Activated CD8-positive, alpha-beta memory T cell treated with anti-CD3 and anti-CD28 coated beads for 1 hour (primary cell): ENCODE data around the gene ELP1.

ENCODE experiments used
- DNase-seq, 2 donors: peaks; one replicate each; pipeline ENCODE4 v3.0.0-alpha.2; 2020; ENCODE audit warnings: low read depth in 1 of 2; ENCODE audit errors: extremely low read depth in 1 of 2

ELP1 gene

DNA sequence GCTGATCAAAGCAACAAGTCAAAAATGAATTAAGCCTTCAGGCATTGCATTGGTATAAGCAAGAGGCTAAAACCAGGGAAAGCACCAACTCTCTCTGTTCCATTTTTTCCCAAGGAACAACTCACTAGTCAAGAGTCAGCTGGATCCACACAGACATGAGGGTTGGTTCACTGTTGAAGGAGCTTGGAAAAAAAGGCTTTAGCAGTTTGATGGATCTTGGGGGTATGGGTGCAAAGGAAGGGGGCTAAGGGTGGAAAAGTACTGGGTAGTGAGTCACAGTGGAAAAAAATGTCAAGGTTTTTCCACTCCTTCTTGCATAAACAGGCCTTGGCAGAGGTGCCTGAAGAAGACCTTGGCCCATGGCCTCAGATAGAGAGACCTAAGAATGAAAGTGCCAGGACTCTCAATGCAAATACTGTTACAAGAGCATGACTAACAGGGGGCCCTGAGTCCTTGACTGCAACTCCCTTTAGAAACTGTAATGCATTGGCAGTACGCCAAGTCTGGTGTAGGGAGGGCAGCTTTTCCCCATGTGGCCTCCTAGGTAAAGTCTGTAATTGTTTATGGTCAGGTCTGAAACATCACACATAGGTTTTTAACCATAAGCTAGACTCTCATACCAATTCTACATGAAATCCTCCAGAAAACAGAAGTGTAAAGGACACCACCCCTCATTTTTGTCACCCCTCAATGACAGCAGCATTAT is 48.1 kb downstream of the ELP1 start:
- DNase-seq = no peak

DNA sequence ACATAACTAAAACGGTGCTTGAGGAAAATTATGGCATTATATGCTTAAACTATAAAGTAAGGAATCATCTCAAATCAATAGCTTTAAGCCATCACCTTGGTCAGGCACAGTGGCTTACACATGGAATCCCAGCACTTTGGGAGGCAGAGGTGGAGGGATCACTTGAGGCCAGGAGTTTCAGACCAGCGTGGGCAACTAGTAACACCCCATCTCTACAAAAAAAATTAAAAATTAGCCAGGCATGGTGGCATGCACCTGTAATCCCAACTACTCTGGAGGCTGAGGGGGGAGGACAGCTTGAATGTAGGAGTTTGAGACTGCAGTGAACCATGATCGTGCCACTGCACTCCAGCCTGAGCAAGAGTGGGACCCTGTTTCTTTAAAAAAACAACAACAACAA is 49.2 kb downstream of the ELP1 start:
- DNase-seq = no peak

DNA sequence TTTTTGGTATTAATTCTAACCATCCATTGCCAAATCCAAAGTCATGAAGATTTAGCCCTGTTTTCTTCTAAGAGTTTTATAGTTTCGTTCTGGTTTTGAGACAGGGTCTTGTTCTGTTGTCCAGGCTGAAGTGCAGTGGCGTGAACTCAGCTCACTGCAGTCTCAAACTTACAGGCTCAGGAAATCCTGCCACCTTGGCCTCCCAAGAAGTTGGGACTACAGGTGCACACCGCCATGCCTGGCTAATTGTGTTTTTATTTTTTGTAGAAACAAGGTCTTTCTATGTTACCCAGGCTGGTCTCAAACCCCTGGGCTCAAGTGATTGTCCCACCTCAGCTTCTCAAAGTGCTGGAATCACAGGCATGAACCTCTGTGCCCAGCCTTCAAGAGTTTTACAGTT is 50.8 kb downstream of the ELP1 start:
- no peak for DNase-seq

DNA sequence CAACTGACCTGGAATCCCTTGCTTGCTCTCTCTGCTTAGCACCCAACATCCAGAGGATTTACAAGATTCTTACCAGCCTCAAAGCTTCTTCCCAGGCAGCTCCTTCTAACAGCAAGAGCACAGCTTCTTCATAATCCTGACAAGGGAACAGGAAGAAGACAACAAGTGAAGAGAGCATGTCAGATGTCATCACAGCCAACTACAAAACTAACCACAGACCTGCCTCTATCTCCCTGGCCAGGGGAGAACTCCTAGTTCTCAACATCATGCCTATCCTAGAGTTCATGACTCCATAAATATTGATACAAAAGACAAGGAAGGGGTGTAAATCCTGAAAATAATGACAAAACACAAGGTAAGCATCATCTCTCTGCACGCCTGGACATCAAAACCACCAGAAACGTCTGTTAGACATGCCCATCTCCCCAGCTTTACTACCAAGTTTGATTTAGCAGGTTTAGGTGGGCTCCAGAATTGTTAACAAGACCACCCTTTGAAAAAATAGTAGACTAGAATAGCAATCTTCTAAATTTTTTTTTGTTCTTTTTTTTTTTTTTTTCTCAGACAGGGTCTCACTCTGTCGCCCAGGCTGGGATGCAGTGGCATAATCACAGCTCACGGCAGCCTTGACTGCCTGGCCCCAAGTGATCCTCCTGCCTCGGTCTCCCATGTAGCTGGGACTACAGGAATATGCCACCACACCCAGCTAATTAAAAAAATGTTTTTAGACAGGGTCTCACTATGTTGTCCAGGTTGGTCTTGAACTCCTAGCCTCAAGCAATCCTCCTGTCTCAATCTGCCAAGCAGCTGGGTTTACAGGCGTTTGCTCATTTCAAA is 51.7 kb downstream of the ELP1 start:
- no peak for DNase-seq

GRCh38 chr9:108880738-108881316 is 53.1 kb downstream of the ELP1 start:
- no peak for DNase-seq

DNA sequence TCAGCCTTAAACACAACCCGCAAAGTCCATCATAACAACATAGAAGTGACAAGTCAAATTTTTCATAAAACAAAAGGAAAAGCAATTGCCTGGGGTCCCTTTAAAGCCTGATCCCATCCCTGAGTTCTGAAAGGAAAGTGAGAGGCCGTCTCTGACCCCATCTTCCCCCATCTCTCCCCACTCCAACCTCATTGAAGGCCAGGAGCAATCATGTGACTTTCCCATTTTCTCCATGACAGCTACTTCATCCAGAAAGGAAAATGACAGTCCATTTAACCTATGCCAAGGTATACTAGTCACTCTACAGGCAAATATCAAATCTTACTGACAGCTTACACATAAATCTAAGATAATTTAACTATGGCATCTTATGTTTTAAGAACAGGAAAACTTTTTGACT is 56.4 kb downstream of the ELP1 start:
- no peak for DNase-seq

DNA sequence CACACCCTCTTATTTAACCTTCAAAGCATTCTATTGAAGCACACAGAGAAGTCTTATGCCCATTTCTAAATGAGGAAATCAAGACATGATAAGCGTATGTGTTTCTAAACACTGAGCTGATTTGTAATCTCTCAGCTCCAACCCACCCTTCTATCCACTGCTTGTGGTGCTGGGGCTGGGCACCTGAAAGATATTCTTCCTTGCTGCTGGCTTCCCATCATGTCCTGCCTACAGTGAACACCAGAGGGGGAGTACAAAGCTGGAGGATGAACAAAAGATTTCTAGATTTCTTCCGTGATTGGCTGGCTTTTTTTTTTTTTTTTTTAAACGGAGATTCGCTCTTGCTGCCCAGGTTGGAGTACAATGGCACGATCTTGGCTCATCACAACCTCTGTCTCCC is 57.5 kb downstream of the ELP1 start:
- no peak for DNase-seq

DNA sequence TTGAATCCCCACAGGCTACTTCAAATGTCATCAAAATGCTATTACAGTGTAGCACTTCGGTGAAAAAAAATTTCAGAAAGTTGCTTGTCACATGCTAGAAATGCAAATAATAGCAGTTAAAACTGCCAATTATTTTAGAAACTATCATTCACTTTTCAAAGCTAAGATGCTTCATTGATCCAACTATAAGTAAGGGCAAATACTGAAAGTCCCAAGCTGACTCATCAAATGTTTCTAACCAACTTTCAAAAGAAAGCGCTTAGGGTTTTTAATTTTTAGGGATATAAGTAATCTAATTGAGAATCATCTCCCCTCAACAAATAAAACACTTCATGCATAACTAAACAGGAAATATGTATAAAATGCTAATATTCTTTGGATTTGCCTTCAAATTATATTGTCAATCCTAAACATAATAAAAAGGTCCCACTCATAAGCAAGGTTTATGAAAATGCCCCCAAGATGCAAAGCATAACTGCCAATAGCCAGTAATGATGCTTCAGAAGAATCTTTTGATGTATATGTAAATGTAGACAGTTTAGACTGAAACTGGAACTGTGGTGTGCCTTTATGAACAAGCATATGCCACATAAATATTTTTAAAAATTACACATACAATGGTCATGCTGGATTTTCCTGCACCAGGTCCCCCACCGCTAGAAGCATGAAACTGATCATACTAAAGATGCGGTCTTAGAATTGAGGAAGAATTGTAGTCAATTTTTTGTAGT is 59.7 kb downstream of the ELP1 start:
- DNase-seq = no peak

GRCh38 chr9:108869092-108869725 is 64.7 kb downstream of the ELP1 start:
- DNase-seq = no peak

GRCh38 chr9:108867829-108868228 is 66.1 kb downstream of the ELP1 start:
- DNase-seq = no peak

GRCh38 chr9:108867116-108867515 is 66.8 kb downstream of the ELP1 start:
- DNase-seq = no peak

- DNase-seq = no peak
Measured at GRCh38 chr9:108866001-108866420, 67.9 kb downstream of the ELP1 start.

- DNase-seq = no peak
Measured at GRCh38 chr9:108865037-108865436, 68.9 kb downstream of the ELP1 start.

- DNase-seq = no peak
Measured at GRCh38 chr9:108864446-108864845, 69.5 kb downstream of the ELP1 start.

DNA sequence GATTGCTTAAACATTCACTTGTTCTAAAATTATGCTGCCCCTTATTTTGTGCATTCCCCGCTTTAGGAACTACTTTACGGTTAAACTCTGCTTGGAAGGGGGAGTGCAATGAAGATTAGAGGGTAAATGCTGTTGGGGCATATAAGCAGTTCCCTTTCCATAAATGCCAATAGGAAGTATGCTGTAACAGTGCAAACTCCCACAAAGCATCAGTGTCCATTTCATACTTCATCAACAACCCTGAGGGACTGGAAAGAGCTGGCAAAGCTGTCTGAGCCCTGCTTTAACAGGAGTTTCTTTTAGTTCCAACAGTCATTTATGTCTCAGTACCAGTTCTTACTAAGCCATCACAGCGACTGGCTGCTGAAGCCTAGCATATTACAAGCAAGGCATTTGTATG is 70.0 kb downstream of the ELP1 start:
- DNase-seq = no peak

DNA sequence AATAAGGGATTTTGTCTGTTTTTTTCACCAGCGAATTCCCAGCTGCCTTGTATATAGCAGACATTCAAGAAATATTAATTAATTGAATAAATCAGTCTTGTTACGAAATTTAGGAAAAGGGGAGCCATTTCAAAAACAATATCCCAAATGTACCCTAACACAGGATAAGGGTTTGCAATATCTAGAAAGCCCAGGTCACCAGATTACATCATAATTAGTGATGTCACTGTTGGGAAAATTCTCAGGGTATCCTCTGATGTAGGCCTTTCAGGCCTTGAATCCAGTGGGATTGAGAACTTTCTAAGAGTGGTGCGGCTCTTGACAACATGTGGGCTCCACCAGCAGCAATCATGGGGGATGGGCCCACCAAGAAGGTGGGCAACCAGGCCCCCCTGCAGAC is 71.9 kb downstream of the ELP1 start, which contains the start of gene ACTL7A:
Gene ACTL7A, plus strand, starts transcription at position 270 of the 400 bp plus-strand sequence. Its CDS starts 57 bp downstream, at position 327.
- DNase-seq = no peak

DNA sequence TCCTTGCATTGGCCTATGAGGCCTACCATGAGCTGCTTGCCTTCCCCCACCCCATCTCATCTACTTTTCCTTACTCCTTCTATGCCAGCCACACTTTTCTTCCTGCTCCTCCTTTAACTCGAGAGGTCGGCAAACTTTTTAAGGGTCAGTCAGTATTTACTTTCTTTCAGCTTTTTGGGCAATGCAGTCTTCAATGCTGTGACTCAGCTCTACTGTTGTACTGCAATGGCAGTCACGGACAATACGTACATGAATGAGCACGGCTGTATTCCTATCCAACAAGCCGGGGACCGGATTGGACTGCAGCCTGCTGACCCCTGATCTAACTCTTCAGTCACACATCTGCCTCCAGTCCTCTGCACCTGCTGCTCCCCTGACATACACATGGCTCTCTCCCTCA is 72.5 kb downstream of the ELP1 start:
- no peak for DNase-seq

GRCh38 chr9:108860764-108861163 is 73.2 kb downstream of the ELP1 start:
- no peak for DNase-seq

DNA sequence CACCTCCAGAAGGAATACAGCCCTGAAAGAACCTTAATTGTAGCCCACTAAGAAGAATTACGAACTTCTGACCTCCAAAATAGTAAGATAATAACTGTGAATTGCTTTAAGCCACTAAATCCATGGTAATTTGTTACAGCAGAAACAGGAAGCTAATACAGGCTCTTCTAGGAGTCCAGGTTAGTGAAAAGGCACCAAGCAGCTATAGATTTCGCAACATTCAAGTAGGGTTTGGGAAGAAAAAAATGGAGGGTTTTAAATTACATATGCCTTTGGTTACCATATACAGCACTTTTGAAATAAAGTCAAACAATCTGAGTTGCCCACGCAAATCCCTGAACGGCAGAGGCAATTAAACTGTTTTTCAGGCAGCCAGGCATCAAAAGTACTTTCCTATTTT is 73.6 kb downstream of the ELP1 start:
- DNase-seq = no peak

GRCh38 chr9:108859459-108860114 is 74.3 kb downstream of the ELP1 start:
- DNase-seq = no peak
